Measurements from ENCODE around the gene KAT6B. TPM values are rescaled to one million over a fixed set of nuclear protein-coding genes. Genes with fewer than 3 reads are reported as not detected.

The KAT6B gene
- total RNA-seq, 1 experiment from 2014 or later, result 21.1 TPM

DNA sequence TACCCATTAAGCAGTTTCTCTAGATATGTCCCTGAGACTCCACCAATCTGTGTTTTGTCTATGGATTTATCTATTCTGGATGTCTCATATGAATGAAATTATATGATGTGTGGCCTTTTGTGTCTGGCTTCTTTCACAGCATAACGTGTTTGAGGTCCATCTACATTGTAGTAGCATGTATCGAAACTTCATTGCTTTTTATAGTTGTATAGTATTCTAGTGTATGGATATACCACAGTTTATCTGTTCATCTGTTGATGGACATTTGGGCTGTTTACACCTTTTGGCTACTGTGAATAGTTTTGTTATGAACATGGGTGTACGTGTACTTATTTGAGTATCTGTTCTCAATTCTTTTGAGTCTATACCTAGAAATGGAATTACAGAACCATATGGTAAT is 9.6 kb downstream of the KAT6B start:
- DNase-seq, result no peak
- Histone ChIP-seq H3K27me3 (no peaks in the 10 kb centered on the region), H3K27ac (no peak overlapping the region), H3K9me3 (replicated peaks) (peaks cover 5% of the 10 kb centered on the region), H3K4me1 (no peaks in the 10 kb centered on the region), H3K4me3 (no peak overlapping the region), H3K36me3 (peaks cover 6% of the 10 kb centered on the region)

DNA sequence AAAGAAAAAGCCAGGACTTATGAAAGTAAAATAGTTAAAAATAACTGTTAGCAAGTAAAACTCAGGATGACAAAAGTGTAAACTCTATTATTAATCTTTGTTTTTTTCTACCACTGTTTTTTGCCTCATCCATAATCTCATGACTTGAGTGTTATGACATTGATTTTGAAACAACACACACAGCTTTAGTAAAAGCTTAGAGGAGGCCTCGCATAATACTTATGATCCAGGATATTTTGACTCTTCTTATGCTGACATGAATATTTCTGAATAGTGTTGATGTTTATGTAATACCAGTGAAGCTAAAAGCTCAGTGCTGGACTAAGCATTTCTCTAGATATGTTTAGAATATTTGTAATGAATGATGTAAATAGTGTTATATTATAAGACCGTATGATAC is 10.5 kb downstream of the KAT6B start:
- no peak for DNase-seq
- H3K4me3 ChIP-seq, result no peak overlapping the region
- H3K27ac ChIP-seq, result no peak overlapping the region
- peaks cover 5% of the 10 kb centered on the region for H3K9me3 ChIP-seq (replicated peaks)
- H3K36me3 ChIP-seq, result peaks cover 6% of the 10 kb centered on the region
- H3K27me3 ChIP-seq, result no peaks in the 10 kb centered on the region
- no peaks in the 10 kb centered on the region for H3K4me1 ChIP-seq

DNA sequence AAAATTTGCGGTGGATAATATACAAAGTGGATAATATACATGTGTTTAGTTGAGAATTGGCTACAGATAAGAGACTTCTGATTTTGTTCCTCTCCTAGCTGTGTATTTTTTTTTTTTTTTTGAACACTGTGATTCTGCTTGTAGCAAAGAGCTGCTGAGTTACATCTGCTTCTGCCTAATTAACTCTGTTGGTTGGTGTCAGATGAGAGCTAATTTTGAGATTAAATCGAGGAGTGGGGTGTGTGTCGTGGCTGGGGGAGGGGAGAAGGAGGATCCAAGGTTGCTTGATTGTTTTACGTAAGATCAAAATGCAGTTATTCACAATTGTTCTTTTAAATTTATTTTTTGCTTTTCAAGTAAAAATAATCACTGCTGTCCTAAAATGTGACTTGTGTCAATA is 11.3 kb downstream of the KAT6B start:
- H3K27me3 ChIP-seq, result no peaks in the 10 kb centered on the region
- H3K4me1 ChIP-seq, result no peaks in the 10 kb centered on the region
- H3K27ac ChIP-seq, result no peak overlapping the region
- DNase-seq, result no peak
- peaks cover 5% of the 10 kb centered on the region for H3K9me3 ChIP-seq (replicated peaks)
- no peak overlapping the region for H3K4me3 ChIP-seq
- H3K36me3 ChIP-seq, result peaks cover 6% of the 10 kb centered on the region

DNA sequence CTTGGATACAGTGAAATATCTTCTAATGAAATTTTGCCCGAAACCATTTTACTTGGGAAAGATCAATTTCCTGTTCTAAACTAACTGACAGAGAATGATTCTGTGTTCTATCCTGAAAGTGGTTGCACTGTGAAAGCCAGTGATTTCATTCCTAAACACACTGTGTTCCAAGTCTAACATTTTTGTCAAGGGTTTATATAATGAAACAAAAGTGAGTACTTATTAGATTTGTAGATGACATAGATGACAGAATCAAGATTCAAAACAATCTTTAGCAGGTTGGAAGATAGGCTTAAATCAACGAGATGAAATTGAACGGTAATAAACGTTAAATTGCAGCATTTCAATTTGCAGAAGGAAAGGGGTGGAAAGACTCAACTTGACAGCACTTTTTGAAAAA is 13.3 kb downstream of the KAT6B start:
- no peak overlapping the region for H3K27ac ChIP-seq
- peaks cover 5% of the 10 kb centered on the region for H3K9me3 ChIP-seq (replicated peaks)
- no peak overlapping the region for H3K4me3 ChIP-seq
- no peak for DNase-seq
- no peaks in the 10 kb centered on the region for H3K27me3 ChIP-seq
- H3K4me1 ChIP-seq, result no peaks in the 10 kb centered on the region
- H3K36me3 ChIP-seq, result peaks cover 14% of the 10 kb centered on the region

DNA sequence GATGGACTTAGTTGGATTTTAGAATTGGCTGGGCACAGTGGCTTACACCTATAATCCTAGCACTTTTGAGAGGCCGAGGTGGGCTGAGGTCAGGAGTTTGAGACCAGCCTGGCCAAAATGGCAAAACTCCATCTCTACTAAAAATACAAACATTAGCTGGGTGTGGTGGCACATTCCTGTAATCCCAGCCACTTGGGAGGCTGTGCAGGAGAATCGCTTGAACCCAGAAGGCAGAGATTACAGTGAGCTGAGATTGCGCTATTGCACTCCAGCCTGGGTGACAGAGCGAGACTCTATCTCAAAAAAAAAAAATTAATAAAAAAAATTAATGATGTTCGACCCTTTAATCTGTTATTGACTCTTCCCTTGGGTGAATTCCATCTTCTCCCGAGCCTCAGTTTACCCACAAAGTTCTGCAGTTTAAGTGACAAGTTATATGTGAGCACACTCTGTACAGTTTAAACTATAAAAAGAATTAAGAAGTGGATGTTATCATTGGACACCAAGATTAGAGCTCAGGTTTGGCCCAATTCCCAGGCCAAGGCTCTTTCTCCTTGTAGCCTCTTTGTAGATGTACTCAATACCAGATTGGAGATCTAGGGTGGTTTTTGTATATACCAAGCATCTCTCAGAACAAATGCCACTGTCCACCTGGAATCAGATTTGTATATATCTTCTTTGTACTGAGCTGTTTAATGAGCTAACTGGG is 15.0 kb downstream of the KAT6B start:
- no peaks in the 10 kb centered on the region for H3K9me3 ChIP-seq (replicated peaks)
- no peak overlapping the region for H3K27ac ChIP-seq
- no peaks in the 10 kb centered on the region for H3K4me1 ChIP-seq
- no peaks in the 10 kb centered on the region for H3K27me3 ChIP-seq
- peaks cover 14% of the 10 kb centered on the region for H3K36me3 ChIP-seq
- no peak for DNase-seq
- H3K4me3 ChIP-seq, result no peak overlapping the region

DNA sequence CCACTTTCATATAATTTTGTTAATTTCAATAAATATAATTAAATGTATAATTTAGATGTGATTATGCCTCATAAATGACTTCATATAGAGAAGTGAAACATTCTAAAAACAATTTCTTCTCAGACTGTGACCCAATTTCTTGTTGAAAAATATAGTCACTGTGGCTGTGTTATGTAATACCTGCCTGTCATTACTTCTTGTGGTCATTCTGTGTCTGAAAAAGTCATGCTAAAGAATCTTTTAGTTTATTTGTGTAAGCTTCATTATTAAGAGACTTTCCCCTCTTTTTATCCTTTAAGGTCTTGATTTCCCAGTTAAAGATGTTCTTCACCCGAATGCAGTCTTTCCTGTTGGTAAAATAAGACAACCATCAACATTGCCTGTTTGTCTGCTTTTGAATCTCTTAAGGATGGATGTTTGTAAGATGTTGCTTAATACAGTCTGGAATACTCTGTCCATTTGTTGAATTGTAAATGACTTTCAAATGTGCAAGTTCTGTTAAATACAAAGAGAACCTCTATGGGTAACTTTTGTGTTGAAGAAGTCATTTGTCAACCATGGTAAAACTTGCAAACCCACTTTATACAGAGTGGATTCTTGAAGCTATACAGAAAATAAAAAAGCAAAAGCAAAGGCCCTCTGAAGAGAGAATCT is 16.0 kb downstream of the KAT6B start:
- H3K27me3 ChIP-seq, result no peaks in the 10 kb centered on the region
- H3K9me3 ChIP-seq (replicated peaks), result no peaks in the 10 kb centered on the region
- DNase-seq, result no peak
- H3K36me3 ChIP-seq, result peaks cover 20% of the 10 kb centered on the region
- no peaks in the 10 kb centered on the region for H3K4me1 ChIP-seq
- H3K4me3 ChIP-seq, result no peak overlapping the region
- no peak overlapping the region for H3K27ac ChIP-seq

DNA sequence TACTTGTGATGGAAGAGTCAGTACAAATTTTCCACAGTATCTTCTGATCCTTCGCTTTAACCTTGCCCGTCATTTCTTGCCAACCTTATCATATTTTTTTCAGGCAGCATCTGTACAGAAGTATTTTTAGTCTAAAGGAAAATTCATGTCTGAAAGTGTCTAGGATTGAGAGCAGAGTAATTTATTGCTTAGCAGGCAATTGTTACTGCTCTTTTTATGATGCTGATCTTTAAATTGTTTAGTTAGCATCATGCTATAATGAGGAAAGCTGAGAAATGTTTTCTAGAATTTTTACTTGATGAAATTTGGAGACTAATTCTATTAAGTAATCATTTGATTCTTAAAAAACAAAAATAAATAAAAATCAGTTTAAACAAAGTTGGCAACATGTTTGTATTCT is 20.6 kb downstream of the KAT6B start:
- Histone ChIP-seq H3K9me3 (replicated peaks) (no peaks in the 10 kb centered on the region), H3K27me3 (no peaks in the 10 kb centered on the region), H3K27ac (no peak overlapping the region), H3K4me1 (no peaks in the 10 kb centered on the region), H3K36me3 (peaks cover 18% of the 10 kb centered on the region), H3K4me3 (no peak overlapping the region)
- no peak for DNase-seq

DNA sequence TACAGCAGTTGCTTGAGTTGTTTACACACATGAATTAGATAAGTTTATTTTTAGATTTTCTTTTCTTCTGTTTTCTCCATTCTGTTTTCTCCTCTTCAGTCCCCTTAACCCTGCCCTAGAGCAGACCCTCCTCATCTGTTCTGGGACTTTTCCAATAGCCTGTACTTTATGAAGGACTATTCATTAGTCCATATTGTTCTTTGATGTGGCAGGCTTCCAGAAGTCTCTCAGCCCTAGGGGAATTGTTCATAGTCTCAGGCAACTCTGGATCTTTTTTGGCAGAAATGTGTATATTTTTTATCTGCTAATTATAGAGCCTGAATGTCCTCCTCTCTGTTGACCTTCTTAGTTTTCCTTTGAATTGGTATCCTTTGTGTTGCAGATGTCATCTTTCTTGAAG is 25.4 kb downstream of the KAT6B start:
- Histone ChIP-seq H3K9me3 (replicated peaks) (no peaks in the 10 kb centered on the region), H3K27ac (no peak overlapping the region), H3K36me3 (peaks cover 7% of the 10 kb centered on the region; the same call in 1 of the 2 replicates), H3K4me3 (no peak overlapping the region), H3K27me3 (no peaks in the 10 kb centered on the region), H3K4me1 (no peaks in the 10 kb centered on the region)
- DNase-seq, result no peak

DNA sequence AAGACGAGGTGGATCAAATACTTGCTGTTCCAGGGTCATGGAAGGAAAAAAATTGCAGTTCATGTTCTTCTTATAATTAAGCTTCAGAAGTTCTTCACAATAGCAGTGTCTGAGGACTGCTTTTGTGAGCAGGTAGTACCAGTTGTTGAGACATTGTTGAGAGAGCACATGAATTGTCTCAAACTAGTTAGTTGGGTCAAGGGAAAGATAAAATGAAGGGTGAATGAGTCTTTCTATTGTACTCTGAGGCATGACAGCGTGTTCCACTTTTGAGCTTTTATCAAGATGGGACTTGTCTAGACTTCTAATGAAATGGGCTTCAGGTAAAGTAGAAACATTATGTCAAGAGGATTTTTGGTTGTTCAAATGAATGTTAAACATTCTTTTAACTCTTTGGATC is 26.0 kb downstream of the KAT6B start:
- Histone ChIP-seq H3K9me3 (replicated peaks) (no peaks in the 10 kb centered on the region), H3K4me1 (no peaks in the 10 kb centered on the region), H3K4me3 (no peak overlapping the region), H3K27me3 (no peaks in the 10 kb centered on the region), H3K36me3 (peaks cover 4% of the 10 kb centered on the region; the same call in 1 of the 2 replicates), H3K27ac (no peak overlapping the region)
- DNase-seq, result no peak

DNA sequence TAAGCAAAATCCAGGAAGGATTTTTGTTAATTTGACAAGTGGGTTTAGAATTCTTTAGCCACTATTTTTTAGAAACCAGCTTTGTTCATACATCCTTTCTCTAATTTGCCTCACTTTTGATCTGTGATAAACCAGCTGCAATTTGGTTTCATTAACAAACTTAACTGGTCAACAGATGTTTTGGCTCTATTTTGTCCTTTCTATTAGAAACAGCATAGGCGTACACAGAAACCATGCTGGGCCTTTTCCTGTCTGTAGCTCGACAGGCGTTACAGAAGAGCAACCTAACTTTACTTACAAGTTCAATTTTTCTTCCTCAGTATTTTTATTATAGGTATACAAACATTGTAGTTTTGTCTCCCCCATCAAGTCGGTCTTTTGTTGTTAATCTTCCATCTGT is 28.2 kb downstream of the KAT6B start:
- H3K4me1 ChIP-seq, result no peaks in the 10 kb centered on the region
- no peaks in the 10 kb centered on the region for H3K27me3 ChIP-seq
- H3K4me3 ChIP-seq, result no peak overlapping the region
- H3K27ac ChIP-seq, result no peak overlapping the region
- H3K9me3 ChIP-seq (replicated peaks), result no peaks in the 10 kb centered on the region
- no peak for DNase-seq
- H3K36me3 ChIP-seq, result no peaks in the 10 kb centered on the region

DNA sequence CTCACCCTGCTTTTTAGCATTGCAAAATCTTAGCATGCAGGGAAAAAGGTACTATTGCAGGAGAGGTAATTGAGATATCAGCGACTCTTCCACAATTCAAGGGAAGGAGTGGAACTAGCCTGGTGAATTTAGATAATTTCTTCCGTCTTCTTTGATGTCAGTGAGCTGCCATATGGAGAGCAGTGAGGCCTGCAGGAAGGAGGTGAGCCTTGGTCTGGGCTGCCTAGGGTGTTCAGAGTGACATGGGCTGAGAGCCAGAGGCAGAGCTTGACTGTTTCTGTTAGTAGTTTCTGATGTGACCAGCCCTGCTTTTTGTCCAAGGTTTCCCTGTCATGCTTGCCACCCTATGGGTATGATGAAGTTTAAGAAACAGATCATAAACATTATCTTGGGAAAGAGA is 28.6 kb downstream of the KAT6B start:
- Histone ChIP-seq H3K36me3 (no peaks in the 10 kb centered on the region), H3K9me3 (replicated peaks) (no peaks in the 10 kb centered on the region), H3K27ac (no peak overlapping the region), H3K4me1 (no peaks in the 10 kb centered on the region), H3K4me3 (no peak overlapping the region), H3K27me3 (no peaks in the 10 kb centered on the region)
- no peak for DNase-seq

DNA sequence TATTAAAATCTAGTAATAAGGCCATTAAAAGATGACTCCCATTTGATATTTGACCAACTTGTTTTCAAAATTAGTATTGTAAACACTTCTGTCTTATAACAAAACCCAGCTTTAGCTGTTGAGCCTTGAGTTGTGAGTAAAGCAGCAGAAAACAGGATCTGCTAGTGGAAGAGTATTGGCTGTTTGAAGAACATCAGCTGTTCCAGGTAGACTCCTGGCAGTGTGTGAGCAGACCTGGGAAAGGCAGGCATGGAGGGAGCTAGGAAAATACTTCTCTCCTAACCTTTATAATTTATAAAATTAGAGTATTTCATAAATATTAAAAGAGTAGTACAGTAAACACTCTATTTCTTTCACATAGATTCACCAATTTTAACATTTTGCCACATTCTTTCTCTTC is 29.0 kb downstream of the KAT6B start:
- no peak for DNase-seq
- H3K4me1 ChIP-seq, result no peaks in the 10 kb centered on the region
- no peaks in the 10 kb centered on the region for H3K36me3 ChIP-seq
- no peaks in the 10 kb centered on the region for H3K9me3 ChIP-seq (replicated peaks)
- H3K27me3 ChIP-seq, result no peaks in the 10 kb centered on the region
- no peak overlapping the region for H3K4me3 ChIP-seq
- no peak overlapping the region for H3K27ac ChIP-seq

DNA sequence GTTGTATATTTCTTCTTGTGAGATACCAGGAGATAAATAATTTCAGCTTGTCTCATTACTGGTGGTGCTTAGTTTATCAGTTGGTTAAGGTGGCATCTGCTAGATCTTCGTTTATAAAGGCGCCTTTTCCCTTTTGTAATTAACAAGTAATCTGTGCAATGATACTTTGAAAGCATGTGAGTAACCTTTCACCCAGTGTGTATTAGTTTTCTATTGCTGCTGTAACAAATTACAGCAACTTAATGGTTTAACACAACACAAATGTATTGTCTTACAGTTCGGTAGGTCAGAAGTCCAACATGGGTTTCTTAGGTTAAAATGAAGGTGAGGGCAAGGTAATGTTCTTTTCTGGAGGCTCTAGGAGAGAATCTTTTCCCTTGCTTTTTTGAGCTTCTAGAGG is 30.5 kb downstream of the KAT6B start:
- no peaks in the 10 kb centered on the region for H3K36me3 ChIP-seq
- no peak for DNase-seq
- no peak overlapping the region for H3K27ac ChIP-seq
- H3K4me1 ChIP-seq, result no peaks in the 10 kb centered on the region
- no peak overlapping the region for H3K4me3 ChIP-seq
- no peaks in the 10 kb centered on the region for H3K27me3 ChIP-seq
- no peaks in the 10 kb centered on the region for H3K9me3 ChIP-seq (replicated peaks)

DNA sequence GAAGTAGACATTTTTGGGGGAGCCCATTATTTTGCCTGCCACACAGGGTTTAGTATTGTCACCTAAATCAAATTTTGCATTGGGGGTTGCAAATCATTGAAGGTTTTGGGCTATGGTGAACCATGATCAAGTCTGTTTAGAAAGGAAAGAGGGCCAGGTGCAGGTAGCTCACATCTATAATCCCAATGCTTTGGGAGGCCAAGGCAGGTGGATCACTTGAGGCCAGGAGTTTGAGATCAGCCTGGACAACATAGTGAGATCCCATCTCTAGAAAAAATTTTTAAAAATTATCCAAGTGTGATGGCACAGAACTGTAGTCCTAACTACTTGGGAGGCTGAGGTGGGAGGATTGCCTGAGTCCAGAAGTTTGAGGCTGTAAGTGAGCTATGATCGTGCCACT is 31.2 kb downstream of the KAT6B start:
- Histone ChIP-seq H3K4me1 (no peaks in the 10 kb centered on the region), H3K27ac (no peak overlapping the region), H3K9me3 (replicated peaks) (no peaks in the 10 kb centered on the region), H3K27me3 (no peaks in the 10 kb centered on the region), H3K4me3 (no peak overlapping the region), H3K36me3 (no peaks in the 10 kb centered on the region)
- no peak for DNase-seq

DNA sequence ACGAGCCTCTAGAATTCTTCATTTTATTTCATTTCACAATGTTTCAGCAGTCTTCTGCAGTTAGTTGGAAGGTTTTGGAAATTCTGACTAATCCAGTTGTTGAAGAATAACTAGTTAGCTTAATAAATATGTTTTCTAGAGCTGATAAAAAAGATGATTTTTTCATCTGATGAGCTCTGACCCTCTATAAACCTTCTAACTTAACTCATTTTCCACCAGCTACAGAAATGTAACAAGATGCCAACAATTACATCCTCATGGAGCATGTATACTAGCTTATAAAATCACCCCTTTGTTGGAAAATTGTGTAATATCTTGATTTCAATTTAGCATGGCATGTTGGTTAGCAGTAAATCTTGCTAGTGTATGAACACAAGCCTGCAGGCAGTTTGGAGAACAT is 33.1 kb downstream of the KAT6B start:
- no peaks in the 10 kb centered on the region for H3K36me3 ChIP-seq
- H3K4me1 ChIP-seq, result no peaks in the 10 kb centered on the region
- no peaks in the 10 kb centered on the region for H3K9me3 ChIP-seq (replicated peaks)
- DNase-seq, result no peak
- no peaks in the 10 kb centered on the region for H3K27me3 ChIP-seq
- no peak overlapping the region for H3K4me3 ChIP-seq
- no peak overlapping the region for H3K27ac ChIP-seq

DNA sequence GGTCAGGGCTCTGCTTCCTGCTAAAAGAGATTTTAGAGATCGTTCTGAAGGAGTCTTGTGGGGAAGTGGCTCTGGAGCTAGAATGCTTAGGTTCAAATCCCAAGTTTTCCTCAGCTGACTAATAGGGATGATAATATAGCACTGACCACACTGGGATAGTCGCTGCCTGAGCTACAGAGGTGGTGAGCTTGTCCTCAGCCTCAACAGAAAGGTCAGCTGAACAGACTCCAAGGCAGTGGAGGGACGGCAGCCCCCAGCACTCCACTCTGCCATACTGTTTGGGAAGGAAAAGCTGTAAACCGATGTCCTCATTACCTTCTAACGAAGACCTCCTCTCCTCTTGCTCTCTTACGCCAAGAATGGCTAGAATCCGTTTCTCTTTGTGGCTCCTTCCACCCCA is 36.2 kb downstream of the KAT6B start:
- no peaks in the 10 kb centered on the region for H3K9me3 ChIP-seq (replicated peaks)
- H3K27me3 ChIP-seq, result no peaks in the 10 kb centered on the region
- no peak overlapping the region for H3K27ac ChIP-seq
- H3K4me1 ChIP-seq, result 0 out of 2 replicates have a peak, but pooled peaks cover under 1% of the 10 kb centered on the region
- DNase-seq, result no peak
- H3K4me3 ChIP-seq, result no peak overlapping the region
- no peaks in the 10 kb centered on the region for H3K36me3 ChIP-seq
